Measurements from ENCODE around the gene PIP5K1C.

Gene PIP5K1C

DNA sequence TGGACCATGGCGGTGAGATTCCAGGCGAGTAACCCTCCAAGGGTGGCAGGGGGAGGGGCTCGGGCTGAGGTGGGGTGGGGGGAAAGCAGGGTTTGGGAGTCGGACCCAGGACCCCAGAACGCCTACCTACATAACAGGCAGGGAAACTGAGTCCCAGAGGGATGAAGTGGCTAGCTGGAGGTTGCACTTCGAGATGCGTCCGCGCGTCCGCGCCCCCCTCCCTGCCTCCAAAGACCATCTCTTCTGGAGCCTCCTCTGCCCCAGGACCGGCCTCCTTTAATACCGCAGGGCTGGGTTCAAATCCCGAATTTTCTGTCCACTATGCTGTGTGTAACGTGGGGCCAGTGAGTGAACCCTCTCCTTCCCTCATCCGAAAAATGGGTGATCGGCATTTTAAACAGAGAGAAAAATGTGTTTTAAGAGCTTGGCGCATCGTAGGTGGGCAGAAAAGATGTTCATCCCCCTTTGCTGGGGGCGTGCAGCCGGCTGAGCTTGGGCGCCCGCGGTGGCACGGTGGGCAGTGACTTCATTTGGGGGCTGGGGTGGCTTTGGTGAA, 21.7 kb upstream of the PIP5K1C start:
- DNase-seq (ENCODE audit: low read depth in 2 of 2), result no peak

DNA sequence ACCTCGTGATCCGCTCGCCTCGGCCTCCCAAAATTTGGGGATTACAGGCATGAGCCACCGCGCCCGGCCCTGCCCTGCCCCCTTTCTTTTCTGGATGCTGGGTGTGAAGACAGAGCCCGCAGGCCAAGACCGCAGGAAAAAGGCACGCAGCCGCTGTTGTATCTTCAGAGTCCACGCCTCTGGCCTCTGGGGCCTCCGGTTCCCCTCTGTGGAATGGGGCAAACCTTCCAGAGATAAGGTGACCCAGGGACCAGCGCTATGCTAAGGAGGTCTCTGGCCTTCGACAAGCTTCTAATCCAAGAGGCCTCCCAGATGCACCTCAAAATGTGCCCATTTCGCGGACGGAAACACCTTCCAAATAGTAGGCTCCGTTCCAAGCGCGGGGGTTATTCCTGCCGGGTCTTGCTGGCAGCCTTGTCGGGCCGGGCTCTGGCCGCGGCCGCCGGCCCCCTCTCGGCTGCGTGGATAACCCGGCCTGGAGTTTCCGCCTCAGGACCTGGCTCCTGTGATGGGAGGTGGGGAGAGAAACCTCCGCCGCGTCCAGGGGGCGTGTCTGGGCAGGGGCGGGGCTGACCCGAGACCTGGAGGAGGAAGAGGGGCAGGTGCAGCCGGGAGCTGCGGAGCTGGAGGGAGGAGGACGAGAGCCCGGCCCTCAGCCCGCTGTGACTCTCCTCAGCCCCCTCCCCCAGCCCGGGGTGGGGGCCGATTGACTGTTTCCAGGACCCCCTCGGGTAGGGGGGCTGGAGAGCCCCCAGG, 21.0 kb upstream of the PIP5K1C start:
- peak; percentile 87 to 88 for DNase-seq (ENCODE audit: low read depth in 2 of 2)

DNA sequence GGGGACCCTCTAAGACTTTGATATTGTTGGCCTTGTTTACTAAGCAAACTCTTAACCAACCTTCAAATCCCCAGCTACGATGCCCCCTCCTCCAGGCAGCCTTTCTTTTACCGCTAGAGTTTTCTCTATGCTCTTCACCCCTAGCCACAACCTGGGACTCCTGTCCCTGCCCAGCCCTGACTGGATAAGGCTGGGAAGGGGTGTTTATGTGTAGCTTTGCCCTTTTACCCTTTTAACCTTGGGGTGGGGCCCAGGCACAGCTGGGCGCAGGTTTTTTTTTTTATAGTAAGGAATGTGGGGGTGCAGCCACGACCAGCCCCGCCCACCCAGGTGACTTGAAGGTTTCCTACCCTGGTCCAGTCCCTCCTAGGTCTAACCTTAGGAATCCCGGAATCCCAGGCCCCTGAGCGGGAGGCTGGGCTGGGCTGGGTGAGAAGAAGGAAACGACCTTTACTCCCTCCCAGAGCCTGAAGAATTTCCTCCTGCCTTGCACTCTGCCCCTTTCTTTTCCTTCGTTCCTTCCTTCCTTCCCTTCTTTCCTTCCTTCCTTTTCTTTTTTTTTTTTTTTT, 20.2 kb upstream of the PIP5K1C start:
- no peak for DNase-seq (ENCODE audit: low read depth in 2 of 2)

DNA sequence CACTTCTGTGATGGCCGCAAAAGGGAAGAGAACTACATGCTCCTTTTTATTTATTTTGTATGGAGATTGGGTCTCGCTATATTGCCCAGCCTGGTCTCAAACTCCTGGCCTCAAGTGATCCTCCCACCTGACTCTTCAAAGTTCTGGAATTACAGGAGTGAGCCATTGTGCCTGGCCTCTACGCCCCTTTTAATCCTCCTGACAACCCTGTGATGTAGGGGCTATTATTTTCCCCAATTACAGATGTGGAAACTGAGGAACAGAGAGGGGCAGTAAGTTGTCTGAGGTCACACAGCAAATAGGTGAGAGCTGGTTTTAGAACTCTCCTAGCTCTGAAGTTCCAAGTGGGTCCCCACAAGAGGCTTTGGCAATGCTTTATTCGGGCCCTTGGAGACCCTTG, 19.6 kb upstream of the PIP5K1C start:
- DNase-seq (ENCODE audit: low read depth in 2 of 2), result no peak

DNA sequence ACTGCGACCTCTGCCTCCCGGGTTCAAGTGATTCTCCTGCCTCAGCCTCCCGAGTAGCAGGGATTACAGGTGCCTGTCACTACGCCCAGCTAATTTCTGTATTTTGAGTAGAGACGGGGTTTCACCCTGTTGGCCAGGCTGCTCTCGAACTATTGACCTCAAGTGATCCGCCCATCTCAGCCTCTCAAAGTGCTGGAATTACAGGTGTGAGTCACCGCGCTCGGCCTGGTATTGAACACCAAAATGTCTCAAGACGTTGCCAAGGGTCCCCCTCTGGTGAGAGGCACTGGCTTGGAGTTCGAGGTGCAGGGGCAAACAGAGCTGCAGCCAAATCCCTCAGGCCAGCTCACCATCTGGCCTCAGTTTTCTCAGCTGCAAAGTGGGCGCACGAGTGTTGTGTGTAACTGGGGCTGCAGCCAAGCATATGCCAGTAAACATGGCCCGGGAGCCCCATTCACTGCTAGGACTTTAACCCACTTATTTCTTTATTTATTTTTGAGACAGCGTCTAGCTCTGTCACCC, 15.9 kb upstream of the PIP5K1C start:
- no peak for DNase-seq (ENCODE audit: low read depth in 2 of 2)

DNA sequence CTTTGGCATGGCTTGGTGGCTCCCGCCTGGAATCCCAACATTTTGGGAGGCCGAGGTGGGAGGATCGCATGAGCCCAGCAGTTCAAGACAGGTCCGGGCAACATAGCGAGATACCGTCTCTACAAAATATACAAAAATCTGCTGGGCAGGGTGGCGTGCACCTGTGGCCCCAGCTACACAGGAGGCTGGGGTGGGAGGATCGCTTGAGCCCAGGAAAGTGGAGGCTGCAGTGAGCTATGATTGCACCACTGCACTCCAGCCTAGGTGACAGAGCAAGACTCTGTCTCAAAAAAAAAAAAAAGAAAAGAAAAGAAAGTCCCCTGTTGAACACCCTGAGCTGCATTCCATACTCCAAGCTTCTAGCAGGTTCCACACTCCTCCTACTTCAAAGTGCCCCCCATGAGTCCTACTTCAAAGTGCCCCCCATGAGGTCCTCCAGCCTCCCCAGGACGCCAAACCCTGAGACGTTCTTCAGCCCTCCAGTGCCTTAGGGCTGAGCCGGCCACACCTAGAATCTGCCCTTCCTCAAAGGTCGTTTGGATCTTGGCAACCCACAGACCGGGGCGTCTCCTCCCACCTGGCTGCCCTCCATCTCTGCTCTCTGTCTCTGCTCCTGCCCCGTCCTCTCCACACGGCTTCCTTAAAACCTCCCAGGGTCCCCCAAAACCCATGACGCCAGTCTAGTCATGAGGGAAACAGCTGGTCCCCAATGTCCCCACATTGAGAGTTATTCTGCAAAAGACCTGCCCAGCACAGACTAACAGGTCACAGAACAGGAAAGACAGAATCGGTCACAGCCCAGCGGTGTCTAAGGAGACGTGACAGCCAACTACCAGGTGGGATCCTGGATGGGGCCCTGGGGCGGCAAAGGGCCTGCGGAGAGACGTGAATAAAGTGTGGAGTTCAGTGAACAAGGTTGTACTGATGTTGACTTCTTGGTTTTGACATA, 12.7 kb upstream of the PIP5K1C start:
- no peak for DNase-seq (ENCODE audit: low read depth in 2 of 2)

DNA sequence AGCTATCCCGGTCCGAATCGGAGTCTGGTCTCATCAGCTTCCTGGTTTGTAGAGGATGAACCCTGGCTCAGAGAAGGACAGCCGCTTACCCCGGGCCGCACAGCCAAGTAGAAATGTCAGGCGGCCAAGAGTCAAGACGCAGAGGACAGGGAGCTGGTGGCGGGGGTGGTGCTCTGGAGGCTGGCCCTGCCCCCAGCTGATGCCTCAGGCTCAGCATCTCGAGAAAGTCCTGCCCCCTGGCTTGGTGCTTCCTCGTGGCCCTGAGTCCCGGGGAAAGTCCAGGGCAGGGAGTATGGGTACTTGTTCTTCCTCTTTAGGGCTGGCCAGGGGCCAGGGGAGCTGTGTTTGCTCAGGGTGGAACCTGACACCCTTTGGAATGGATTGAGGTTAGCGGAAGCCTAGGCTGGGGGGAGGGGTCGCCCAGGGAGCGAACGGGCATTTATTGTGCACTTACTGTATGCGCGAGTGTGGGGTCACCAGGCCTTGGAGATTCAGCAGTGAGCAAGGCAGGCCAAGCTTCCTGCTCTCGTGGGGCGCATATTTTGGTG, 10.1 kb upstream of the PIP5K1C start:
- no peak for DNase-seq (ENCODE audit: low read depth in 2 of 2)

DNA sequence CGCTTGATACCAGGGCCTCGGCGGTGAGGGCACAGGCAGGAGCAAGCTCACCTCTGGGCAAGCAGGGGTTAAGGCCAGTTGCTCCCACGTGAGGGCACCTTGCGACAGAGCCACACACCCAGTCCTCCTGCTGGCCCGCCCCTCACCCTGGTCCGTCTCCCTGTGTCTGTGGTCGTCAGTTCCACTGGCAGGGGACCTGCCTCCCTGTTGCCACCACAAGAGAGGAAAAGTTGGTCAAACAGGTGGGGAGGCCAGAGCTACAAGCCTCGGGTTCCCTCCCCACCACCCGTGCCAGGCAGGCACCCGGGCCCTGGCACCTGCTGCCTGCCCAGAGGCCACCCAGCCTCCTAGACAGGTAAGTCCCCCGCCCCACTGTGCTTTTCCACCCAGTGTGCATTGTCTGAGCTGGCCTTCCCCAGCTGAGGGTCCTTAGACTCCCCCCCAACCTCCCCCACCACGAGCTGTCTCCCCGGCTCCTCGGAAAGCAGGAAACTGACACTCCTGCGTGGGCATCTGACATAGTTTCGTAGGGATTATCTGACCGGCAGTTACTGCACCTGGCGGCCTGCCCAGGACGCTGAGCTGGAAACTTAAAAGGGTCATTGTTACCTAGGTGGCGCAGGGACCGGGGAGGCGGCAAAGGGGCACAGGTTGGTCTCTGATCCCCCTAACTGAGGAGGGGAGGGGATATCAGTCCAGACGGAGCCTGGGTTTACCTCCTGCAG, 8.1 kb upstream of the PIP5K1C start, which contains the start of gene TJP3:
Gene TJP3, plus strand, starts transcription at position 178 of the 725 bp plus-strand sequence. CDS start 20,049 bp downstream, outside the sequence.
- no peak for DNase-seq (ENCODE audit: low read depth in 2 of 2)

DNA sequence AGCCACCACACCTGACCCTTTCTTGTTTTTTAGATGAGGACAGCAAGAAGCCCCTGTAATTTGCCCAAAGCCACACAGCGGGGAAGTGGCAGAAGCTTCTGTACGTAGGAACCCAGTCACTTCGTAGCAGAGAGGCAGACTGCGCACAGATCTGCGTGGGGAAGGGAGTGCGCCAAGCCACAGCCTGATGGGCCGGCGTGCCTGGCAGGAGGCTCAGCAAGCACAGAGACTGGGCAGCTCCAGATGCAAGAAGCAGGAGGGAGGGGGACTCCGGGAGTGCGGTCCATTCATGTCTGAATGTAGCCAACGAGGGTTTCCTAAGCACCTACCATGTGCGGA, 7.6 kb upstream of the PIP5K1C start:
- DNase-seq (ENCODE audit: low read depth in 2 of 2), result no peak

DNA sequence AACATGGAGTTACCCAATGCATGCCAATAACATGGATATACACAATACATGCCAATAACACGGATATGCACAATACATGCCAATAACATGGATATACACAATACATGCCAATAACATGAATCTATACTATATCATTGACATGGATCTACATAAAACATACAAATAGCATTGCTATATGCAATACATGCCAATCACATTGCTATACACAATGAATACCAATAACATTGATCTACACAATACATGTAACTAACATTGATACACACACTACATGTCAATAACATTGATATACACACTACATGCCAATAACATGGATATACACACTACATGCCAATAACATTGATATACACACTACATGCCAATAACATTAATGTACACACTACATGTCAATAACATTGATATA, 932 bp upstream of the PIP5K1C start:
- no peak for DNase-seq (ENCODE audit: low read depth in 2 of 2)

DNA sequence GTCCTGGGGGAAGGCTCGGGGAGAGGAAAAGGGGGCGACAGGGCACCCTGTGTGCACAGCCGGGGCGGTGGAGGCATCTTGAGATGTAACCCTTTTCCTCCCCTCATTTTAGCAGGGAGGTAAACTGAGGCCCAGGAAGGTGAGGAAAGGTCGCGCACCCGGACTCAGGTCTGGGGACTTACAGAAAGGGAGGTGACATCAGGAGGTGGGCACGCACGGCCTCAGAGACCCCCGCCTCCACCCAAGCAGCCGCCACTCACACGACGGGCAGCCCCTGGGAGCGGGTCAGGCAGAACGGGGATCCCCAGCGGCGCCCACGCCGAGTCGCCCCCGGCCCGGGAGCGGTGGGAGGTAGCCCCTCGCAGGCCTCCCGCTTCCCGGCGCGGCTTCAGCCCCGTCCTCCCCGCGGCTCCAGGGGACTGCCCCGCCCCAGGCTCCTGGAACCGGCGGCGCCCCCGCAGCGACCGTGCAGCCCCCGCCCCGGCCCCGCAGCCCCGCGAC, 477 bp downstream of the PIP5K1C start:
- DNase-seq (ENCODE audit: low read depth in 2 of 2), result no peak

DNA sequence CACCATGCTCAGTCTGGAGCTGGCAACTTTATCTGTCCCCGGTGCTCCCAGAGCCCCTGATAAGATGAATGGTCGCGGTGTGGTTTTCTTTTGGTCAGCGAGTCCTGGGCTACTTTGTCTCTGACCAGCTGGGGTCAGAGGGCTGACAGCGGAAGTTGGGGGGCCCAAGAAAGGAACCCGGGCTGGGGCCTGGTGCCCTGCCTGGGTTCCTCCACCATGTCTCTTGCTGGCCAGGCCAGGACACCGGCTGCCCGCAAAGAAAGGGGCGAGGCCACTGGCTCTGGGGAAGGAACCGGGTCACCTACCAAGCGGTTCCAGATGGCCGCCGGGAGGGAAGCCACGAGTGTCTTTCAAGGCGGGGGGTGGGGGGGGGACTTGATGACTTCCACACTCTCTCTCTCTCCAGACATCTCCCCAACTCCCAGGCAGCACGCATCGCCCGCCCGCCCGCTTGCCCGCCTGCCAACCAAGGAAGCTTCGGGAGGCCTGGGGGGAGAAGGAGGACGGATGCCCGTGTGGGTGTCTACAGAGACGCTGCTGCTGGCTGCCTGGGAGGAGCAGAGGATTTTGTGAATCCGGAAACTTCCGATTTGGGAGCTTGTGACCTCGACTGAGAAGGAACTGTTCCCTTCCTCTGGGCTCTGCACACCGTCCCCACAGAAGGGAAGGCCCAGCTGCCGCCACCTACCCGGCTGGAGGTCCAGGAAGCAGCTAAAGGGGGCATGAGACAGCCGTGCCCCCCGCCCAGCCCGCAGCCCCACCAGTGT, 1.1 kb downstream of the PIP5K1C start:
- peak in 1 of 2 donors; percentile 27 for DNase-seq (ENCODE audit: low read depth in 2 of 2)

DNA sequence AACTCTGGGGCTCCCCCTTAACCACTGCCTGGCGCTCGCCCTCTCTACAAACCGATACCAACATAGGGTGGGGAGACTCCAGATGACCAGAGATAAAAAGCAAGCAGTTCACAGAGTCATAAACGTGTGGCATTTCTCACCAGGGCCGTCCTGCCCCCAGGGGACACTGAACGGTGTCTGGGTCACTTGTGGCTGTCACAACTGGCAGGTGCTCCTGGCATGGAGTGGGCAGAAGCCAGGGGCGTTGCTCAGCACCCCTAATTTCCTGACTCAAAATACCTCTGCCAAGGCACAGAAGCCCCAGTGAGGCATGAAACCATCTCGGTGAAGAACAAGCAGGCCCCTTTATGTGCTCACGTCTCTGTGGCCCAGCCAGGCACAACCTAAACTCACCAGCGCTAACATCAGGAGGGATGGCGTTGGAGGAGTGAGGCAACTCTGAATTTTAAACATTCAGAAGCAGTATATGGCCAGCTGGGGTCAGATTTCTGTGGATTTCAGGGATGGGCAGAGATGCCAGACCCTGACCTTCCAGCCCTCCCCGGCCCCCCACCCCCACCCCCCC, 1.8 kb downstream of the PIP5K1C start:
- DNase-seq (ENCODE audit: low read depth in 2 of 2), result no peak

DNA sequence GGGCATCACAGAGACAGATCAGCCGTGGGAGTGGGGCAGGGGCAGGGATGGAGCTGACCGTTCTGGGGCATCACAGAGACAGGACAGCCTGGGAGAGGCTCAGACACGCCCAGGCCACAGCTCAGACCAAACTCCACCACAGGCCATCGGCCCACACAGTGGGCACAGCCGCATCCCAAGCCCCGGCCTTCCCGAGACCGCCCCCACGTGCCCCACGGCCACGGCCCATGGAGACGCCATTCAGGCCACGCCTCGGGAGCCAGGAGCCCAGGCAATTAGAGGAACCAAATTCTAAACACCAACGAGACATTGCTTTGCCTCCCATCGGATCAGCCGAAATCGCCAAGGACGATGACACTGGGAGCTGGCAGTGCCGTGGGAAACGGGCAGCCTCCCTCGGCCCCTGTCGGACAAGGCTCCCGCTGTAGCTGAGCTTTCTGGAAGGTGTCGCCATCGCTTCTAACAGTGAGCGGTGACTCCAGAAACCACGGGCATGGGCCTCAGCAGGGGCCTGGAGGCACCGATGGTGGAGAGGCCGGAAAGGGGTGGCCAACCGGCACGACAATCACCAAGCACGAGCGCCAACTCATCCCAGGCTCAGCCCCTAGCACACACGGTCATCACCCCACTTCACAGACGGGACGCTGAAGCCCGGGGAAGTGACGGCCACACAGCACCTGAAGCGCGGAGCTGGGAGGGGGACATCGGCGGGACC, 2.4 kb downstream of the PIP5K1C start:
- no peak for DNase-seq (ENCODE audit: low read depth in 2 of 2)

DNA sequence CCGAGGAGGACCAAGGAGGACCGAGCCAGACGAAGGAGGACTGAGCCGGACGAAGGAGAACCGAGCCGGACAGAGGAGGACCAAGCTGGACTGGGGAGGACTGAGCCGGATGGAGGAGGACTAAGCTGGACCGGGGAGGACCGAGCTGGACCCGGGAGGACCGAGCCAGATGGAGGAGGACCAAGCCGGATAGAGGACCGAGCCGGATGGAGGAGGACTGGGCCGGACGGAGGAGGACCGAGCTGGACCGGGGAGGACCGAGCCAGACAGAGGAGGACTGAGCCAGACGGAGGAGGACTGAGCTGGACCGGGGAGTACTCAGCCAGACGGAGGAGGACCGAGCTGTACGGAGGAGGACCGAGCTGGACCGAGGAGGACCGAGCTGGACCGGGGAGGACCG, 3.2 kb downstream of the PIP5K1C start:
- DNase-seq (ENCODE audit: low read depth in 2 of 2), result no peak

DNA sequence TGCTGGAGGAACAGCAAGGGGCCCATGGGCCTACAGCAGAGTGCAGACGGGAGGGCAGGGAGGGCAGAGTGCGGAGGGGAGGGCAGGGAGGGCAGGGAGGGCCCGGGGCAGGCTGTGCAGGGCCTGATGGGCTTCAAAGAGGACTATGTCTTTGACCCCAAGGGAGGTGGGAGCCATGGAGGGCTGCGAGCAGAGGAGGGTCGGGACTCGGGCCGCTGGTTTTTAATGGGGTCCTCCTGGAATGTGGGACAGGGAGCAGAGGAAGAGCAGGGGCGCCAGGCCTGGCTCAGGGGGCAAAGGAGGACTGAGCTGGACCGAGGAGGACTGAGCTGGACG, 3.6 kb downstream of the PIP5K1C start:
- no peak for DNase-seq (ENCODE audit: low read depth in 2 of 2)

DNA sequence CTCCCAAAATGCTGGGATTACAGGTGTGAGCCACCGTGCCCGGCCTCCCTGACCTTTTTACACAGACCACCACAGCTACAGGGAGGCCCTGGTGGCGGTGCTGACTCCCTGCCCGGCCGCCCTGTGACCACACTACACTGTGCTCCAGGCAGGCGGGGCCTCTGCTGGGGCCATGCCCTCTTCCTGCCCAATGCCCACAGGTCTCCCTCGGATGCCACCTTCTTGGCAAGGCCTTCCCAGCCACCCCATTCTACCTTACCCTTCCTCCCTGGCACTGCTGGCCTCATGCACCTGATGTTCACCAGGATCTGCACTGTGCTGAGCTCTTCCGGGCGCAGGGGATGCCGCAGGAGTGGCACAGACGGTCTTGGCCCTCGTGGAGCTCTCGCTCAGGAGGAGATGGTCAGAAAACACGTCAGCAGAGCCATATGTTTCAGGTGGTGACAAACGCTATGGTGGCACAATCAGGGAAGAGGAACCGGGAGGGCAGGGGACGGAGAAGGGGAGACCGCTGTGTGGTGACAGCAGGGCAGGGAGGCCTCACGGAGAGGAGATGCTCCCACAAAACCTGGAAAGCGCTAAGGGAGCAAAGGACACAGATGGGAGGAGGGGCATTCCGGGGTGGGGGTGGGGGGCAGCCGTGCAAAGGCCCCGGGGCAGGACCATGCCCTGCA, 4.1 kb downstream of the PIP5K1C start:
- DNase-seq (ENCODE audit: low read depth in 2 of 2), result no peak

DNA sequence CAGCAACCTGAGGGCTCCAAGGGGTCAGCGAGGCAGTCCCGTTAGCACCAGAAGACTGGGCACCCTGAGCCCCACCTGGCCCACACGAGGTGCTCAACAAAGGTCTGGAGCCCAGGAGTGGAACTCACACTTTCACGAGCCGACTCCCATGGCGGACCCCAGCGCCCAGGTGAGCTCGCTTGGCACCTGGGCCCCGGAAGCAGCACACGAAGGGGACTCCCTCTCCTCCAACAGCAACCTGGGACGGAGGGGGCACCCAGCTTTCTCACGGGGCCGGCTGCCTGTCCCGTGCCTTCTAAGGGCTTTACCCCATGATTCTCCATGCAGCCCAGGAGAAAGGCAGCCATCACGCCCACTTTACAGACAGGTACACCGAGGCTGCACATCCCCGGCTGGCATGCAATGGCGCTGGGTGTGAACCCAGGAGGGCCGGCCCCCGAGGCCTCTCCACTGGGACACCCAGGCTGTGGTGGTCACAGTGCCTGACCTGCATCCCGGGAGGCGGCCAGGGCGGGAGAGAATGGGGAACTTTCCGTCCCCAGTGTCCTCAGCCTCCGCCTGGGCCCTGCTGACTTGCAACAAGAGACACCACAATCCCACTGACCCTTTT, 5.0 kb downstream of the PIP5K1C start:
- DNase-seq (ENCODE audit: low read depth in 2 of 2), result no peak

Measured in stimulated activated CD4-positive, alpha-beta T cell treated with anti-CD3 and anti-CD28 coated beads, Interleukin-4, amount 100 ng/mL, for 48 hours (primary cell).